DOHH2 (cell line): ENCODE measurements around the gene NGRN.

Source experiments
- CTCF ChIP-seq: fragments of 200-600 bp; sonication (generic); IDR thresholded peaks from one replicate; pipeline ENCODE4 v1.5.1; 2014; ENCODE audit warnings: antibody characterized with exemption, mild to moderate bottlenecking, low read depth, low read length; ENCODE audit not compliant: poor library complexity, severe bottlenecking
- EZH2phosphoT487 ChIP-seq: fragments of 200-600 bp; sonication (generic); IDR thresholded peaks from 2 replicates; pipeline ENCODE4 v1.6.1; 2017; ENCODE audit warnings: borderline replicate concordance, mild to moderate bottlenecking, antibody characterized with exemption, low read length, moderate library complexity, mixed read lengths

- TF ChIP-seq CTCF (no peak), EZH2phosphoT487 (no peak)
These were observed 36.3 kb downstream of the NGRN start for GRCh38 chr15:90301707-90302300.
